Adipose tissue (tissue), 3 donors: ENCODE results near the gene TRPM8. TPM values are rescaled to one million over a fixed set of nuclear protein-coding genes. Genes with fewer than 3 reads are reported as not detected.
"Not testable (repeated sequence)": the region's sequence is repeated elsewhere in the genome, so short reads cannot be mapped to it uniquely, and the experiment has no call there.

Source experiments
- H3K27ac ChIP-seq: one replicate; pipeline ENCODE4 v1.5.1; 2013; ENCODE audit warnings: low read depth, low read length
- WGBS, 3 donors: extraction: QIAGEN DNeasy Blood & Tissue Kit; methylation state at CpG; one replicate each; pipeline ENCODE4 v1.1.7; 2013; 5-methylcytosine and 5-hydroxymethylcytosine counted together
- polyA plus RNA-seq, 3 donors: library from polyadenylated mRNA; stranded (reverse); fragments of 200-250 nt; gene quantifications; one replicate each; pipeline ENCODE4 v1.2.3, GENCODE V29; 2013
- donor health status: healthy with polysubstance abuse.
- donor health status: Bipolar disorder and iron deficiency.
- donor health status: healthy.

TRPM8 gene
- polyA plus RNA-seq, 3 donors = 0.12 TPM; not detected in 2

DNA sequence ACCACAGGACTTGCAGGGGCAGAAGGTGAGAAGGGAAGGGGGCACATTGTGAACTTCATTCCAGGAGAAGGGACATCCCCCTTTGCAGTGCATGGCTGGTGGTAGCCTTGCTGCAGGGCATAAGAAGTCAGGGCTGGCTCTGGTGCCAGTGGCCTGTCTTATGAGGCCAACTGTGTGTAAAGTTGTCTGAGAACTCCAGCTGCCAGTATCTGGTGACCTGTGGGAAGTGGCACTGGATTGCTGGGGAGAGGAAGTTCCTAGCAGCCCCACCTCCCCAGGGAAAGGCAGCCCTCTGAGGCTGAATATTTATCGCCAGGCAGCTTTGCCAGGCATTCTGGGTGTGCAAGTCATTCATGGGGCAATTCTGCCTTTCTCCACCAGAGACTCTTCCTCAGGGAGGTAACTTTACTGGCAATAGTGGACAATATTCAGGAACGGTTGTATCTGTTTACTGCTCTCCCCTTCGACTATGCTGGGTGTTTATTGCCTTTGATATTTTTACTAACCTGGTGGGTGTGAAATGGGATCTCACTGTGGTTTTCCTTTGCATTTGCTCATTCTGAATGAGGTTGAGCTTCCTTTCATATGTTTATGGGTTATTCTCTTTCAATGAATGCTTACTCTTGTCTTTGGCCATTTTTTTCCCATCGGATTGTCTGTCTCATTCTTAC, 12.3 kb downstream of the TRPM8 start:
- 22 to 32% (median 32%) methylated on average over 4 of the region's 4 CpGs for WGBS, 3 donors
- no peak overlapping the region for H3K27ac ChIP-seq

GRCh38 chr2:233934524-233934923, 17.4 kb downstream of the TRPM8 start:
- 81 to 82% (median 81%) methylated on average over 1 of the region's 1 CpG for WGBS, 3 donors
- no peak overlapping the region for H3K27ac ChIP-seq

DNA sequence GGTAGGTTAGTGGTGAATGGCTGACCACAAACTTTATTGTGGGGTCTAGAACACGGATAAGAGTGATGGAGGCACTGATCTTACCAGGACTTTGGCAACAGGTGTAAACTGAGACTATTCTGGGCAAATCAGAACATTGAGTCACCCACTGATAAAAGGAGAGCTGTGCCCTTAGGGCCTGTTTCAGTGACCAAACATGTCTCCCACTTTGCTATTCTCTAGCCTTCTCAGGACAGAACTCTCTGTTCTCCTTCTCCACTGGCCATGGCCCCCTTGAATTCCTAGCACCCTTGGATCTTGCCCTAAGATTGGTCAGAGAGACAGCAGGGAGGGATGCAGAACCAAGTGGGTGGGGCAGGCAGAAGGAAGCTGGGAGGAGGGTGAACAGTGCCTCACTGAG, 18.3 kb downstream of the TRPM8 start:
- H3K27ac ChIP-seq = no peak overlapping the region
- WGBS, 3 donors = 64 to 79% (median 74%) methylated on average over 1 of the region's 1 CpG

GRCh38 chr2:233936089-233936488, 18.9 kb downstream of the TRPM8 start:
- WGBS, 3 donors = 76 to 81% (median 77%) methylated on average over 7 of the region's 7 CpGs
- no peak overlapping the region for H3K27ac ChIP-seq

DNA sequence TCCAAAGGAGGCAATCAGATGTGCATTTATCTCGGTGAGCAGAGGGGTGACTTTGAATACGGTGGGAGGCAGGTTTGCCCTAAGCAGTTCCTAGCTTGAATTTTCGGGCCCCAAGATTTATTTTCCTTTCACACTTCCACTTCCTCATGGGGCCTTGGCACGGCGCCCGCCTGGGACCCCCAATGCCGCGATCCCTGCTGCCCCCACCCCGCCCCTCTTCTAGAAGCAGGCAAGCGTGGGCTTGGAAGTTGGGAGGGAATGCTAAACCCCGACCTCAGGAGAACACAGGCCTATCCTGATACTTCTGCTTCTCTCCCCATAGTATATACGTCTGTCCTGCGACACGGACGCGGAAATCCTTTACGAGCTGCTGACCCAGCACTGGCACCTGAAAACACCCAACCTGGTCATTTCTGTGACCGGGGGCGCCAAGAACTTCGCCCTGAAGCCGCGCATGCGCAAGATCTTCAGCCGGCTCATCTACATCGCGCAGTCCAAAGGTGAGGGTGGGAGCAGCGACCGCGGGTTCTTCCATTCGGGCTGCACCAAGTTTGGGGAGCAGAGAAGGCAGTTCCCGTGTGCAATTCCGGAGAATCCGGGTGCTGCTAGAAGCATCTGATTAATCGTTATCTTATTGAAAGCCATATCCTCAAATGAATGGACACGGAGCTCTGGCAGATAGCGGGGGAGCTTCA, 21.6 kb downstream of the TRPM8 start:
- H3K27ac ChIP-seq = no peak overlapping the region
- 9 to 15% (median 14%) methylated on average over 36 of the region's 36 CpGs for WGBS, 3 donors

GRCh38 chr2:233940376-233941276, 23.5 kb downstream of the TRPM8 start:
- WGBS, 3 donors = 70 to 72% (median 71%) methylated on average over 12 of the region's 12 CpGs

GRCh38 chr2:233942731-233943130, 25.6 kb downstream of the TRPM8 start:
- 88 to 92% (median 90%) methylated on average over 4 of the region's 4 CpGs for WGBS, 3 donors
- H3K27ac ChIP-seq = no peak overlapping the region

More at GRCh38 chr2:233940376-233941276, 23.5 kb downstream of the TRPM8 start:
- no peak overlapping the region for H3K27ac ChIP-seq

DNA sequence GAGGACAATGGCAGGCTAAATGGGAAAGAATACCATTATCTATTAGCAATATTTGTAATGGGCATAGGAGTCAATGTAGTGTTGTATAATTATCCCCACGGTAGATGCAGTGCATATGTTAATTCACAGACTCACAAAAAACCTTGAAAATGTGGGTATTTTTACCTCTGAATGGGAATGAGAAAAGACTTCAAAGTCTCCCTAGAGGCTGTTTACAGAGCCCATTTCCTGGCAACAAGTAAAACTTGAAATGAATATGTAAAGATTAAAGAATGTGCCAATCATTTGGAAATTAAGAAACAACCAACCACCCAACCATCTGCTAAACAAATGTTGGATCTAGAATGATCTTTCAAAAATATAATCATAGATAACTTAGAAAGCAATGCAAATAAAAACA, 27.1 kb downstream of the TRPM8 start:
- H3K27ac ChIP-seq = no peak overlapping the region
- 81 to 92% (median 87%) methylated on average over 1 of the region's 1 CpG for WGBS, 3 donors

DNA sequence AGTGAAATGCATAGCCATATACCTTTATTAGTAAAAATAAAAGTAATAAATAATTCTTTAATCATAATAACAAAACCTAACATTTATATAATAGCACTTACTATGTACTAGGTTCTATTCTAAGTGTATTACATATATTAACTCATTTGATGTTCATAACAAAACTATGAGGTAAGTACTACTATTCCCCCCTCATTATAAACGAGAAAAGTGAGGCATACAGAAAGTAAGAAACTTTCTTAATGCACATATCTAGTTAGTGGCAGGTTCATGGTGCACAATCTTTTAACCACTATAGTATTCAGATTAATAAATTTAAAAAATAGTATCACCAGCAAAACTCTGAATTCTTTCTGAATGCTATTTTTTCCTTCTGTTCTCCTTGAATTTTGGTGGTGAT, 27.5 kb downstream of the TRPM8 start:
- WGBS, 3 donors = 62 to 81% (median 80%) methylated on average over 1 of the region's 1 CpG
- no peak overlapping the region for H3K27ac ChIP-seq

- no peak overlapping the region for H3K27ac ChIP-seq
- WGBS, 3 donors = 86 to 93% (median 91%) methylated on average over 3 of the region's 3 CpGs
Measured at GRCh38 chr2:233945146-233945545, 28.0 kb downstream of the TRPM8 start.

GRCh38 chr2:233950078-233950825, 33.1 kb downstream of the TRPM8 start:
- H3K27ac ChIP-seq = no peak overlapping the region
- WGBS, 3 donors = 79 to 88% (median 81%) methylated on average over 13 of the region's 13 CpGs

DNA sequence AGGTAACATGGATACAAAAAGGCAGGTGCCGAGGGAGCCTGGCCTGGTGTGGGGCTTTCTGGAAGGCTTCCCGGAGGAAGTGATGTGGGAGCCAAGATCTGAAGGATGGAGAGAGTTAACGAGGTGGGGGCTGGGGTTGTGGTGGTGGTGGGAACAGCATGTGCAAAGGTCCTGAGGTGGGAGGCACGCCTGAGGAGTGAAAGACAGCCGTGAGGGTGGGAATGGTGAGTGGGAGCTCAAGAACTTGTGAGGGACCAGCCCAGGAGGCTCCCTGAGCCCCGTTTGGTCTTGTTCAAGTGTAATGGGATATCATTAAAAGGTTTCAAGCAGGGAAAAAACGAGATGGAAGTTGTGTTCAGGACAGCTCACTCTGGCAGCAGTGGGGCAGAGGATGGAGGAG, 35.2 kb downstream of the TRPM8 start:
- WGBS, 3 donors = 70 to 74% (median 74%) methylated on average over 7 of the region's 7 CpGs
- no peak overlapping the region for H3K27ac ChIP-seq

DNA sequence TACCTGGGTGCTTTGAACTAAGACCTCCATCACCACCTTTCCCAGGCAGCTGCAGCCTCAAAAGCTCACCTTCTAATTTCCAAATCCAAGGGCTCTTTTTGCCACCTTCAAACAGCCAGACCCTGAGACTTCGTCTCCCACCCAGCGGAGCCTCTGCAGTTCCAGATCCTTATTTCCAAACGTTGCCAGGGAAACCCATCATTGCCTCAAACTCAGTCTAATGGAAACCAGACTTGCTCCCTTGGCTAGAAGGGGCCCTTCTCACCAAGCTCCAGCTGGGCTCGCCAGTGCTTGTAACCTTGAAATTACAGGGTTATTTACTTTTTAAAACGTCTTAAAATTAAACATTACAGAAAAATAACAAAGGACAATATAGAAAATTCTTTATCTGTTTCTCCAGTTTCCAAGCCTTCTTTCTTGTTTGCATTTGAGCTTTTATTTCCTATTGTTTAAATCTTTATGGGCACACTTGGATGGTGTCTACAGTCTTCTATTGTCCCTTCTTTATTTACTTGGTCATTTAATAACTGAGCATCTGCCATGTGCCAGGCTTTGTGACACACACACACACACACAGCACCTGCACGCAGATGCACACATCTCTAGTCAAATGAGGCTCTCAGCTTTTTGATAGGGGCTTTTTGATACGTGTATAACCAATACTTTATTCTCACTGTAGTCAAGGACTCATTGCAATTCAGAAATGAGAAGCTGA, 36.1 kb downstream of the TRPM8 start:
- H3K27ac ChIP-seq = no peak overlapping the region
- 48 to 64% (median 48%) methylated on average over 7 of the region's 7 CpGs for WGBS, 3 donors

DNA sequence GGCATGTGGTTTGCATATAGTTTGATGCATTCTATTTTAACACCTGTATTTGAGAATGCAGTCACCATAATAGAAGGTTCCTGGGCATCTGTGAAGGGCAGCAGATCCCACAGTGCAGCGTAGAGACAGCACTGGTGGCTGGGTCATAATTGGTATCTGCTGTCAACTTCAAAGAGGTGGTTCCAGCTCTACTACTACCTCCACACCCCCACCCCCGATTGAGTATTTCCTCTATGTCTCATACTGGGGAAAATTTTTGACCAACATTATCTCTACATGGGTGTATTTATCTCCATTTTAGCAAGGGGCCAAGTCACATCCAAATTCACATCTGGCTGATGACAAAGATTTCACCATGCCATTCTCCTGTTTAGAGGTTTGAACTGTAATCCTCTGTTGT, 43.0 kb downstream of the TRPM8 start:
- H3K27ac ChIP-seq = no peak overlapping the region
- WGBS, 3 donors = 83 to 88% (median 84%) methylated on average over 2 of the region's 2 CpGs

GRCh38 chr2:233961905-233962304, 44.7 kb downstream of the TRPM8 start:
- no peak overlapping the region for H3K27ac ChIP-seq
- 86 to 90% (median 88%) methylated on average over 7 of the region's 7 CpGs for WGBS, 3 donors

- WGBS, 3 donors = 94 to 97% (median 94%) methylated on average over 9 of the region's 9 CpGs
- no peak overlapping the region for H3K27ac ChIP-seq
Measured at GRCh38 chr2:233964581-233964980, 47.4 kb downstream of the TRPM8 start.

DNA sequence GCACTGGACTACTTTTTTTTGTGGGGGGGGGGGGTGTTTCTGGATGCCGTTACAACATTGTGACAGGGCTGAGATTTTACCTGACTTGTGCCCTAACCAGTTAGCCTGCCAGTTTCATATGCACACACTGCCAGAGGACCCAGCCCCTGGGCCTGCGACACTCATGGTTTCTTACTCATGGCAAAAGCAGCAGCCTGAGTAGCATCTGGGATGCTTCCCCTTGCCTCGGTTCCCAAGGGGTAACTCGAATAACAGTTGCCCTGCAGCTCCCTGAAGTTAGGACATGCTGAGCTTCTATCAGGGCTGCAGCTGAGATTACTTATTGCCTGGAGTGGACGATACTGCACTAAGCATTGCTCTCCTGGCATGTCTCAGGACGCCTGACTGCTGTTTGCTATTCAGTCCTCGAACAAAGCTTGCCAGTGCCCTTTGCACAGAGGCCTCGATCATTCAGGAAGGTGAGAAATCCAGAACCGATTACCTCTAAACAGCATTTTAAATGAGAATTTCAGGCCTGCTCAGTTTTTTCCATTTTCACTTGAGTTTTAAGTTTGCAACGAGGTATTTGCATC, 47.9 kb downstream of the TRPM8 start:
- 65 to 80% (median 72%) methylated on average over 10 of the region's 10 CpGs for WGBS, 3 donors
- no peak overlapping the region for H3K27ac ChIP-seq

DNA sequence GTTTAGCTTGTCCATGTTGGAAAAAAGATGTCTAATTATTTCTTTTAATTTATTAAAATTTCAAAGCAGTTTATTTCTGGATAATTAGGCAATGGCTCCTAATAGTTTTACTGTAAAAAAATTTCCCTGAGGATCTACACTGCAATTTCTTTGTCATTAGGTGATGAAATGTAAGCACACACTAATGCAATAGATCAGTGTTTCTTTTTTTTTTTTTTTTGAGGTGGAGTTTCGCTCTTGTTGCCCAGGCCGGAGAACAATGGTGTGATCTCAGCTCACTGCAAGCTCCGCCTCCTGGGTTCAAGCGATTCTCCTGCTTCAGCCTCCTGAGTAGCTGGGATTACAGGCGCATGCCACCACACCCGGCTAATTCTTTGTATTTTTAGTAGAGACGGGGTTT, 48.5 kb downstream of the TRPM8 start:
- 87 to 91% (median 89%) methylated on average over 7 of the region's 7 CpGs for WGBS, 3 donors
- H3K27ac ChIP-seq = not testable (repeated sequence)
